SH-SY5Y (cell line): ENCODE results near the gene GIMAP1.

ENCODE experiments used
- GATA2 ChIP-seq: IDR thresholded peaks from 2 replicates; pipeline ENCODE4 v1.6.1; 2011; ENCODE audit warnings: mild to moderate bottlenecking, low read depth, low read length
- GATA3 ChIP-seq: IDR thresholded peaks from 2 replicates; pipeline ENCODE4 v1.6.1; 2011; ENCODE audit warnings: low read depth, mild to moderate bottlenecking, low read length, moderate library complexity

GIMAP1 gene

DNA sequence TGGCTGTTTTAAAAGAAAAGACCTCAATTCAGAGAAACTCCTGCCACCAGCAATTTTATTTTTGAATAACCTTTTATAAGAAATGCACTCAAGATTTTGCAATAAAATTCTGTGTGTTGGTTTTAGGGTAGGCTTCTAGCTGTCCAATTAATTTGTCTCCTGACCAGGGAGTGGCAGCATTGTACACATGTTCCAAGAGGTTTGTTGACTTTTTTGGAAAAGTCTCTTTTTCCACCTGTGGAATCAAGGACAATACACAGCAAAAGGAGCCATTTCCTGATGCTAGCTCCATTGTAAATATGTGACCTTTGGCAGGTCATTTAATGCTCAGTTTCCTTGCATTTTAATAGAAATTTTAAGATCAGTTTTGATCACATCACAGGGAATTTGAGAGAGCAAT, 22.6 kb downstream of the GIMAP1 start:
- no peak for TF ChIP-seq GATA2
- no peak for TF ChIP-seq GATA3

DNA sequence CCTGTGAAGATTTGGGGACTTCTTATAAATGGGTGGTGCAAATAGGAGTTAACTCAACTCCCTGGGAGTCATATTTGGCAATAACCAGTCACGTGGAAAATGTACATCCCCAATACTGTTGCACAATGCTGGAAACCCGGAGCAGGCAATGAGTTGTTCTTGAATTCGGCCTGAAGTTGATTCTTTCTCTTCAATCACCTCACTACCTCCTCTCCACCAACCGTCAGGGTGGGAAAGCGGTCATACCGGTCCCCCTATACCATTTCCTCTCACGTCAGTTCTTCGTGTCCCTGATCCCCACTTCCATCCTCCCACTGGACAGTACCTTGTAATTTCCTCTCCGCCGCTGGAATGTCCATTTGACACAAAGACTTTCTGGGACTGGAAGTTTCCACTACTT, 23.6 kb downstream of the GIMAP1 start:
- TF ChIP-seq GATA2: no peak
- TF ChIP-seq GATA3: no peak

DNA sequence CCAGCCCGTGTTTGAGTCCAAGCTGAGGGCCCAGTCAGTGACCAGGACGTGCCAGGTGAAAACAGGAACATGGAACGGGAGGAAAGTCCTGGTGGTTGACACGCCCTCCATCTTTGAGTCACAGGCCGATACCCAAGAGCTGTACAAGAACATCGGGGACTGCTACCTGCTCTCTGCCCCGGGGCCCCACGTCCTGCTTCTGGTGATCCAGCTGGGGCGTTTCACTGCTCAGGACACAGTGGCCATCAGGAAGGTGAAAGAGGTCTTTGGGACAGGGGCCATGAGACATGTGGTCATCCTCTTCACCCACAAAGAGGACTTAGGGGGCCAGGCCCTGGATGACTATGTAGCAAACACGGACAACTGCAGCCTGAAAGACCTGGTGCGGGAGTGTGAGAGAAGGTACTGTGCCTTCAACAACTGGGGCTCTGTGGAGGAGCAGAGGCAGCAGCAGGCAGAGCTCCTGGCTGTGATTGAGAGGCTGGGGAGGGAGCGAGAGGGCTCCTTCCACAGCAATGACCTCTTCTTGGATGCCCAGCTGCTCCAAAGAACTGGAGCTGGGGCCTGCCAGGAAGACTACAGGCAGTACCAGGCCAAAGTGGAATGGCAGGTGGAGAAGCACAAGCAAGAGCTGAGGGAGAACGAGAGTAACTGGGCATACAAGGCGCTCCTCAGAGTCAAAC, 26.0 kb downstream of the GIMAP1 start:
- no peak for TF ChIP-seq GATA2
- no peak for TF ChIP-seq GATA3

DNA sequence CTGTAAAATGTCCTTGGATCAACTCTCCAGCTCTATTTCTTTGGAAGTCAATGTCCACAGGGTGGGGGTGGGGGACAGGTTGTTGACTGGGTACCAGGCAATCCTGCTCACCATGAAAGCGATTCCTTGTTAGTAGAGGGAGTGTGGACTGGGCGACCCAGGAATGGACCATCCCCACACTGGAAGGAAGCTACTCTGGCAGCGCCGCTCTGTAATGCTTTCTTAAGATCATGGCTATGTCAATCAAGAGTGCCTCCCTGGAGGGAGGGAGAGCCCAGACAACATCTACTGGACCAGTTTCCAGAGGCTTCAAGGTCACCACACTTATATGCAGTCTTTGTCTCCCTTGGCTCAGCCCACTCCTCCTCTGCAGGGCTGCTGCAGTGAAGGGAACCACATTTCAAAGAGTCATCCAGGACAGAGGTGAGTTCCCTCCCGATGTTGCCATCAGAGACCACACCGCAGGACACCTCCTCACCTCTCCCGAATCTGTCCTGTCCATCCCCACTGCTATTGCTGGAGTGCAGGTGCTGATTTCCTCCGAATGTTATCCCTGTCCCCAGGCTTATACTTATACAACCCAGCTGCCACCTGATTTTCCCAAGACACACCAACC, 27.7 kb downstream of the GIMAP1 start:
- no peak for TF ChIP-seq GATA3
- TF ChIP-seq GATA2: no peak

DNA sequence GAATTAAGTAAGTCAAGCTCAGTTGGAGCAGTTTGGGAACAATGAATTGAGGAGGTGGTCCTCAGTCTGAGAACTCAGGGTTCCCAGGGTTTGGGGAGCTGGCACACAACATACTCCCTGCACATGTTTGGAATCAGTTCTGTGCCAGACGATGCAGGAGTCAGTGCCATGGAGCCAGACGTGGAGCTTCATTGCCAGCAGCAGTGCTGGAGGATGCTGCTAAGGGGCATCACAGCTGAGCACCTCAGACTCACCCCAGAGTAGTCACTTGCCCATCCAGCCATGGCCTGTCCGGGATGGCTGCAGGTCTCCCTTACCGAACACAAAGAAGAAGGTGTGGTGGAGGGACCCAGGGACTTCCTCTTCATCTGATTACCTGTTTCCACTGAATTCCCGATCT, 28.7 kb downstream of the GIMAP1 start:
- TF ChIP-seq GATA3: no peak
- TF ChIP-seq GATA2: no peak

DNA sequence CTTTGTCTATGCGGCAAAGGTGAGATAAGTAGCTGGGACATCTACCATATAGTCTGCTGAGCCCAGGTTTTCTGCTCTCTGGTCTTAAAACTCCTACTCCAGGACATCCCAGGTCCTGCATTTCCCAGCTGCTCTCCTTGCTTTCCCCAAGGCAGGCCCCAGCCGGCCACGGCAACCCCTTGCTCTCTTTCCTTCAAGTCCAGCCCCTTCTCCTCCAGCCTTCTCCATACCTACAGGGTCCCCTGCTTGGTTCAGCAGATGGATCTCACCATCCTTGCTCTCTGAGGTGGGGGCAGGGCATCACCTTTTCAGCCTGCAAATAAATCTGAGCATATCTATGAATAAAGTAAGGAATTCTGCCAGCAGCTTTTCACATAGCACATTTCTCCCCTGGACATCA, 29.5 kb downstream of the GIMAP1 start:
- TF ChIP-seq GATA3 (no peak), GATA2 (no peak)

DNA sequence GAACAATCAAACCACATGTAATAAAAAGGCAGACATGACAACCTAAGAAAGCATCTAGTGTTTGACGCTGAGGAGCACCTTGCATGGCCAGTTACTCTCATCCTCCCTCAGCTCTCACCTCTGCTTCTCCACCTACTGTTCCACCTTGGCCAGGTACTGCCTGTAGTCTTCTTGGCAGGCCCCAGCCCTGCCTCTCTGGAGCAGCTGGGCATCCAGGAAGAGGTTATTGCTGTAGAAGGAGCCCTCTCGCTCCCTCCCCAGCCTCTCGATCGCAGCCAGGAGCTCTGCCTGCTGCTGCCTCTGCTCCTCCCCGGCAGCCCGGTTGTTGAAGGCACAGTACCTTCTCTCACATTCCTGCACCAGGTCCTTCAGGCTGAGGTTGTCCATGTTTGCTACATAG, 30.5 kb downstream of the GIMAP1 start:
- TF ChIP-seq GATA3: no peak
- TF ChIP-seq GATA2: no peak

DNA sequence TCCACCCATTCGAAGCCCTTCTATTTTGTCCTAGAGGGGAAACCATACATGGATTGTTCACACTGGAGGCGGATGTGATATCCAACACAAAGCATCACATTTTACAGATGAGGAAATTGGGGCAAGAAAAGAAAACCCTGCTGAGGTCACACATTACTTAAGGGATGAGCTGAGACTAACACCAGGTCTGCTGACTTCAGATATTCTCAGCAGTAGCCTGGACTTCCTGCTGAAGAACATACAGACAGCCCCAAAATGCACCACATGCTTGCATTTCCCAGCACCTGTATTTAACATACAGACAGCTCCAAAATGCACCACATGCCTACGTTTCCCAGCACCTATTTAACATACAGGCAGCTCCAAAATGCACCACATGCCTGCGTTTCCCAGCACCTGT, 32.0 kb downstream of the GIMAP1 start:
- TF ChIP-seq GATA2 (no peak), GATA3 (no peak)

DNA sequence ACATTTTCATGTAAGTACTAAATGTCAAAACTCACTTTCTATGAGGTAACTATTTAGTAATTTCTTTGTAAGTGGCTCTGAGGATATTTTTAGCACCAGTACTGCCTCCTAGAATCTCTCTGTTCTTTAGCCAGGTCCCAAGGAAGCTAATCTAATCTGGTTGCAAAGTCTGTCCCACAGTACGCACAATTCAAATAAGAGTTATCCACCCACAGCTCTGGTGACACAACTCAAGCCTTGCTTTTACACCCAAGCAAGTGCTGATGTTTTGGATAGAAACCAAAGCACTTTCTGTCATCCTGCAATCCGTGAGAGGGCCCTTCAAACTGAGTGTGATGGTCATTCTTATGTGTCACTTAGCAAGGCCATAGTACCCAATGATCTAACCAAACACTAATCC, 35.3 kb downstream of the GIMAP1 start:
- TF ChIP-seq GATA3 (no peak), GATA2 (no peak)

DNA sequence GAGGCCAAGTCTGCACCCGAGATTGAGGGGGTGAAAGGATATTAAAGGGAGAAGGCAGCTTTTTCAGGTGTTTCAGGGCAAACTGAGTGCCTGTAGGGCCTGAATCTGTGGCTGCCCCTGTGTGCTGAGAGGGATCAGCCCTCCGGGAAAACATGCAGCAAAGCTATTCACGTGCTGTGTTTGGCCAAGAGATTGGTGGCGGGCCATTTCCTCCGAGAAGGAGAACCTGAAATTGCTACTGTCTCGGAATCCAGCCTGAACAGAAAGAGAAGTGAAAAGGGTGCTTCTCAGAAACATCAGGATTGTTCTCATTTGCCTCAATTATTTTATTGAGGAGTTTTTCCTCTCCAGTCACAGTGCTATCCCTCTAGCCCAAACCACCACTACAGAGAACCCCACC, 36.8 kb downstream of the GIMAP1 start:
- TF ChIP-seq GATA2: no peak
- TF ChIP-seq GATA3: no peak

DNA sequence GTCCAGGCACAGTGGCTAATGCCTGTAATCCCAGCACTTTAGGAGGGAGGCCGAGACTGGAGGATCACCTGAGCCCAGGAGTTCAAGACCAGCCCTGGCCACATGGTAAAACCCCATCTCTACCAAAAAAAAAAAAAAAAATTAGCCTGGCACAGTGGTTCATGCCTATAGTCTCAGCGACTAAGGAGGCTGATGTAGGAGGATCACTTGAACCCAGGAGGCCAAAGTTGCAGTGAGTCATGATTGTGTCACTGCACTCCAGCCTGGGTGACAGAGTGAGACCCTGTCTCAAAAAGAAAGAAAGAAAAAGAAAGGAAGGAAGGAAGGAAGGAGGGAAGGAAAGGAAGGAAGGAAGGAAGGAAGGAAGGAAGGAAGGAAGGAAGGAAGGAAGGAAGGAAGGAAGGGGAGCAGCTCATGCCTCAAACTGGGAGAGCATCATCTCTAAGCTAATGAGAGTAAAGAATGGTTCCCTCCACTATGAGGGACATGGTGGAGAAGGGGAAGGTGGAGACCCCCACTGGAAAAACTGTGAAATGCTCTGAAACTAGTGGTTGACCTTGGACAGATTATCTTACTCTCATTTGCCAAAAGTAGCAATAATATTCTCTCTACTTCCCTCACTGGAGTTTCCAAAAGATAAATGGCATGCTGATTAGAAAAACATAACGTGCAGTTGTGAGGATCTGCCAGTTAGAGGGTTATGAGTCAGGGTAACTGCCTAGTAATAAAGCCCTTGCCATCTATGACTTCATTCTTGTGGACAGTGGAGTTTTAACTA, 37.6 kb downstream of the GIMAP1 start:
- TF ChIP-seq GATA3 (no peak), GATA2 (no peak)

DNA sequence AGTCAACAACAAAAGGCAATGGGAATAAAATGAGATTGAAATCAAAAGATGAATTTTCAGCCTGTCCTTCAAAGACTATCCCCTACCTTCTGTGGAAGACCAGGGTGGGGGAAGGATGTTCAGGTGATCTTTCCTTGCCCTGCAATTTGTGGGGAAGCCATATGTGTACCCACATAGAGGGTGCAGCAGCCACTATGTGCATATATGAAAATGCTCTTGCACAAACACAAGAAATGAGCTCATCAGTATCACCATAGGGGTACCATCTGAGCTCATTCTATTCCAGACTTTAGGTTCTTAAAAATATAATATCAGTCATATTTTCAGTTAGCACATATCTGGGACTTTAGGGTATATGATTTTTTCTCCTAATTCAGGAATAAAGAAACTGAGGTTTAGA, 38.5 kb downstream of the GIMAP1 start:
- no peak for TF ChIP-seq GATA2
- no peak for TF ChIP-seq GATA3

DNA sequence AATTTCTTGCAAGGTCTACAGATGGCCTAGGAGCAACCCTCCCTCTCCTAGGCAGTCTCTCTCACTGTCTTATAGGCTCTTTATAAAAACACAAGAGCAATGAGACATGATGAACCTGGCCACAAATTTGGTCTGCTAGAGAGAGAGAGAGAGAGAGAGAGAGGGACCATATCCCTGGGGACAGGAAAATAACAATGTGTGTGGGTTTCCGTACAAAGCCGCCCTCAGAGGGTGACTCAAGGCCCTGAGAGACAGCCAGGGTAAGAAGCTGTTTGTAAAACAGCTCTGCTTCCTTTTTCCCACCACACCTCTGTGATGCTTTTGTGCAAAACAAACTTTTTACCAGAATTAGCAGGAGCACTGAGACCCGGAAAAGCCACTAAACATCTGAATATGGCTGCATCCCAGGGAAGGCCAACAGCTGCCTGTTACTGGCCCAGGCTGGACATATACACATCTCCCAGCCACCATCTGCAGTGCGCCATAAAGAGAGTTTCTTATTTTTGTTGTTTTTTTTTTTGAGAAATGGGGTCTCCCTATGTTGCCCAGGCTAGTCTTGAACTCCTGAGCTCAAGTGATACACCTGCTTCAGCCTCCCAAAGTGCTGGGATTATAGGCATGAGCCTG, 39.2 kb downstream of the GIMAP1 start:
- no peak for TF ChIP-seq GATA3
- TF ChIP-seq GATA2: no peak

DNA sequence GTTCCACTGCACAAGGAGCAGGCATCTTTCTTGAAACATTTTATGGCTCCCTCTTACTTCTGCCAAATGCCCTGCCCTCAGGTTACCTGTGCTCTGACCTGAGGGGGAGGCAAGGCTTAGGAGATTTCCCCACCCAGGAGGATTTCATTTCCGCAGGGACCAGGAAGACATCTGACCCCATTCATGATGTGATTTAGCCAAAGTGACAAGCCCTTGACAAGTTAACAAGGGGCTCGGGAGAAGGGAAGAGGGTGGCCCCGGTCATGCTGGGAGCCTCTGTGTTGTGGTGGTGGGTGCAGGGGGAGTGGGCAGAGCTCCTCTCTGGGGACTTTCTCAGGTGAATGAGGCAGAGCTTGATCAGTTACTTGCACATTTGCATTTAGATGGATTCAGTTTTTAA, 39.8 kb downstream of the GIMAP1 start:
- no peak for TF ChIP-seq GATA2
- TF ChIP-seq GATA3: no peak

DNA sequence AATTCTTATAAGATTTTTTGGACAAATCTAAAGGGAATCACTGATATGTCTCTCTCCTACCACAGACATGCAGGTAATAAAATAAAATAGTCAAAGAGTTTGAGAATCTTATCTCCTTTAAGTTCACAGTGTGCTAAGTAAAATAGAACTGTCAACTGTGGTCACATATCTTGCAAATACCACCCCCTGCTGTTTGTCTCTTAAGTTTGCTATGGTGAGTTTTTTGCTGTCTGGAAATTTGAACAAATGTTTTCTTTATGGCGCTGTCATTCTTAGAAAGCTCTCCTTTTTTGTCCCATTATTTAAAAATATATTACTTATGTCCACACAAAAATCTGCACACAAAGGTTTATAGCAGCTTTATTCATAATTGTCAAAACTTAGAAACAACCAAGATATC, 40.4 kb downstream of the GIMAP1 start:
- TF ChIP-seq GATA2 (no peak), GATA3 (no peak)

DNA sequence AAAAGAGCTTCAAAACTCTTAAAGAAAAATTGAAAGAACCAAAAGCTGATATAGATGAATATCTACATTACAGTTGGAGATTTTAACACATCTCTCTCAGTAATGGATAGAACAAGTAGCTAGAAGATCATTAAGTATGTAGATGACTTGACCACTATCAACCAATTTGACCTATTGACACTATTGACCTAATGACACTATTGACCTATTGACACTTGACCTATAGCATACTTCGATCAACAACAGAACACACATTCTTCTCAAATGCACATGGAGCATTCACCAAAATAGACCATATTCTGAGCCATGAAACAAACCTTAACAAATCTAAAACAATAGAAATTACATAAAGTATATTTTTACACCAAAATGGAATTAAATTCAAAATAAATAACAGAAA, 43.1 kb downstream of the GIMAP1 start:
- TF ChIP-seq GATA2 (no peak), GATA3 (no peak)

DNA sequence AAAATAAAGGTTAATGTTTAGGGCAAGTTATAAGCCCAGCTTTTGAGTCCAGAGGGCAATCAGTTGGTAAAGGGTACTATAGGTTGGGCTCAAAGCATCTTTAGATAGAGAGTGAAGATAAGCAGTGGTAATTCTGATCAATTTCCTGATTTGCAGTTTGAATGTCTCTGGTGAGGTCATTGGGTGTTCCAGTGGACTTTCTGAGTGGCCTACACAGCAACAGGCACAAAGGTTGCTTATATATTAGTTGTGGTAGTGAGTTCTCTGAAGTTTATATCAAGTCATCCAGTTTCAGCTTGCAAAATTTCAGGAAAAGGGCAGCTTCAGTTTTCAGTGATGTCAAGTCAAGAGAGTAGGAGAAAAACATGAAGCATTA, 49.9 kb downstream of the GIMAP1 start:
- TF ChIP-seq GATA3: no peak
- no peak for TF ChIP-seq GATA2
